Keratinocyte (primary cell): ENCODE measurements around the gene ZCCHC7. TPM values are rescaled to one million over a fixed set of nuclear protein-coding genes. Genes with fewer than 3 reads are reported as not detected.

ENCODE experiments used
- DNase-seq: peaks from one replicate; pipeline ENCODE4 v3.0.0-alpha.2; 2011; ENCODE audit warnings: low read depth, missing footprints, low spot score
- FAIRE-seq: peaks from 2 replicates; lab custom pipeline; 2011; peaks lifted over from hg19 to GRCh38; lab: Jason Lieb, UNC
- H2AFZ ChIP-seq: 2 replicates; pipeline ENCODE4 v1.6.0; 2012; ENCODE audit warnings: low read length, control low read depth, inconsistent platforms; ENCODE audit not compliant: control insufficient read depth
- H3K27ac ChIP-seq: 2 replicates; pipeline ENCODE4 v1.5.1; 2011; ENCODE audit warnings: low read length; ENCODE audit not compliant: control insufficient read depth, insufficient read depth
- H3K27me3 ChIP-seq: 3 replicates; pipeline ENCODE4 v1.6.0; 2011; ENCODE audit warnings: low read length; ENCODE audit not compliant: control insufficient read depth, insufficient read depth; ENCODE audit errors: extremely low read depth
- H3K36me3 ChIP-seq, 2 experiments: 2 replicates in 1 of 2; 3 replicates in 1 of 2; pipeline ENCODE4 v1.5.1; 2011; ENCODE audit warnings: low read length in 2 of 2, mild to moderate bottlenecking in 1 of 2; ENCODE audit not compliant: control insufficient read depth in 2 of 2, insufficient read depth in 2 of 2; ENCODE audit errors: extremely low read depth in 1 of 2
- H3K4me1 ChIP-seq: 3 replicates; pipeline ENCODE4 v1.5.1; 2011; ENCODE audit warnings: low read length; ENCODE audit not compliant: control insufficient read depth, insufficient read depth; ENCODE audit errors: extremely low read depth
- H3K4me2 ChIP-seq: 3 replicates; pipeline ENCODE4 v1.6.0; 2011; ENCODE audit warnings: low read depth, low read length; ENCODE audit not compliant: control insufficient read depth, insufficient read depth; ENCODE audit errors: extremely low read depth
- H3K4me3 ChIP-seq, 3 experiments: fragments of 200-600 bp in 1 of 3; sonication (generic) in 1 of 3; 2 replicates in 2 of 3; 3 replicates in 1 of 3; pipeline ENCODE4 v1.5.1; 2011 to 2016; ENCODE audit warnings: low read length in 3 of 3, mild to moderate bottlenecking in 3 of 3, control low read depth in 2 of 3, inconsistent platforms in 1 of 3, low read depth in 1 of 3, mixed read lengths in 1 of 3, mixed run types in 1 of 3, moderate library complexity in 1 of 3; ENCODE audit not compliant: control insufficient read depth in 2 of 3, insufficient read depth in 2 of 3; ENCODE audit errors: extremely low read depth in 1 of 3
- H3K79me2 ChIP-seq: 2 replicates; pipeline ENCODE4 v1.6.0; 2012; ENCODE audit warnings: low read length; ENCODE audit not compliant: control insufficient read depth, insufficient read depth
- H3K9ac ChIP-seq: 3 replicates; pipeline ENCODE4 v1.6.0; 2011; ENCODE audit warnings: low read length; ENCODE audit not compliant: control insufficient read depth, insufficient read depth; ENCODE audit errors: extremely low read depth
- H3K9me1 ChIP-seq: 3 replicates; pipeline ENCODE4 v1.6.0; 2011; ENCODE audit warnings: low read length; ENCODE audit not compliant: control insufficient read depth, insufficient read depth; ENCODE audit errors: extremely low read depth
- H3K9me3 ChIP-seq: 2 replicates; pipeline ENCODE4 v1.5.1; 2012; ENCODE audit warnings: low read depth, low read length; ENCODE audit not compliant: control insufficient read depth
- H4K20me1 ChIP-seq: 3 replicates; pipeline ENCODE4 v1.6.0; 2011; ENCODE audit warnings: low read length; ENCODE audit not compliant: control insufficient read depth, insufficient read depth; ENCODE audit errors: extremely low read depth
- CTCF ChIP-seq, 3 experiments: IDR thresholded peaks in 1 of 3; conservative IDR thresholded peaks in 1 of 3; optimal IDR thresholded peaks in 1 of 3; 2 replicates in 2 of 3; 3 replicates in 1 of 3; pipeline versions ENCODE3 to v1.5.1; 2011; ENCODE audit warnings: low read length in 3 of 3, mild to moderate bottlenecking in 3 of 3, moderate library complexity in 2 of 3, control low read depth in 1 of 3, inconsistent platforms in 1 of 3; ENCODE audit not compliant: insufficient read depth in 2 of 3; ENCODE audit errors: extremely low read depth in 1 of 3
- EZH2 ChIP-seq: IDR thresholded peaks from one replicate; pipeline ENCODE4 v1.6.1; 2012; ENCODE audit warnings: inconsistent platforms, mild to moderate bottlenecking, low read length, moderate library complexity
- dilution Hi-C: fragments of 300-500 bp; cut with MboI; formaldehyde crosslinking; loops from one replicate; pipeline ENCODE4 v1.7.0; 2020; ENCODE audit warnings: low sequenced_read_pairs; ENCODE audit not compliant: extremely low pct_ligation_motif_present
- polyA plus RNA-seq, 5 experiments: library from polyadenylated mRNA; depleted of rRNA in 3 of 5; stranded (reverse) in 3 of 5; stranded (forward) in 1 of 5; unstranded in 1 of 5; fragments of >200 nt; gene quantifications; 1 replicate in 1 of 5; 2 replicates in 3 of 5; 3 replicates in 1 of 5; pipeline versions ENCODE4 v1.2.1 to v1.2.3, GENCODE V29; 2011 to 2012; ENCODE audit warnings: missing spikeins in 2 of 5, low read depth in 1 of 5, low replicate concordance in 1 of 5

The ZCCHC7 gene
- polyA plus RNA-seq, 1 donor (not counting 4 experiments of a cell fraction or from before 2014, with no cell fraction given): 16.5 TPM

- no peaks in the 10 kb centered on the region for H3K27me3 ChIP-seq
- dilution Hi-C loops: no loop called here
- FAIRE-seq (no peak), DNase-seq (no peak)
- H3K27ac ChIP-seq: no peak overlapping the region
- H3K4me1 ChIP-seq: no peaks in the 10 kb centered on the region
- H3K9me1 ChIP-seq: no peaks in the 10 kb centered on the region
- no peak overlapping the region for H3K4me2 ChIP-seq
- no peaks in the 10 kb centered on the region for H3K79me2 ChIP-seq
- H3K9ac ChIP-seq: no peak overlapping the region
- H4K20me1 ChIP-seq: no peaks in the 10 kb centered on the region
- H3K4me3 ChIP-seq: no peak overlapping the region
- no peak for TF ChIP-seq EZH2
- no peak for TF ChIP-seq CTCF (optimal IDR thresholded peaks at IDR 0.05 in 1 of 3, IDR thresholded peaks at IDR 0.05 in 1 of 3, conservative IDR thresholded peaks at IDR 0.05 in 1 of 3; ENCODE audit: extremely low read depth in 1 of 3, insufficient read depth in 2 of 3, low read length in 3 of 3)
- H3K36me3 ChIP-seq: no peaks in the 10 kb centered on the region
- H2AFZ ChIP-seq: no peak overlapping the region
- no peaks in the 10 kb centered on the region for H3K9me3 ChIP-seq
Observed at GRCh38 chr9:37332578-37332977, 212.2 kb downstream of the ZCCHC7 start.

- no peak overlapping the region for H3K4me3 ChIP-seq
- H3K9me1 ChIP-seq: no peaks in the 10 kb centered on the region
- TF ChIP-seq EZH2: no peak
- no peak for TF ChIP-seq CTCF (optimal IDR thresholded peaks at IDR 0.05 in 1 of 3, IDR thresholded peaks at IDR 0.05 in 1 of 3, conservative IDR thresholded peaks at IDR 0.05 in 1 of 3; ENCODE audit: extremely low read depth in 1 of 3, insufficient read depth in 2 of 3, low read length in 3 of 3)
- no peaks in the 10 kb centered on the region for H4K20me1 ChIP-seq
- H3K4me2 ChIP-seq: no peak overlapping the region
- H2AFZ ChIP-seq: no peak overlapping the region
- no peak overlapping the region for H3K27ac ChIP-seq
- no peaks in the 10 kb centered on the region for H3K4me1 ChIP-seq
- no peaks in the 10 kb centered on the region for H3K79me2 ChIP-seq
- dilution Hi-C loops: no loop called here
- no peaks in the 10 kb centered on the region for H3K36me3 ChIP-seq
- no peaks in the 10 kb centered on the region for H3K9me3 ChIP-seq
- DNase-seq (no peak), FAIRE-seq (no peak)
- no peaks in the 10 kb centered on the region for H3K27me3 ChIP-seq
- no peak overlapping the region for H3K9ac ChIP-seq
Observed at GRCh38 chr9:37333288-37333687, 212.9 kb downstream of the ZCCHC7 start.
